Testis (tissue), 2 donors: ENCODE data around the gene CLEC7A.

ENCODE experiments used
- CTCF ChIP-seq, 3 experiments: fragments of 450-650 bp in 2 of 3; fragments of 200-600 bp in 1 of 3; sonication (generic) in 1 of 3; IDR thresholded peaks; one replicate each; pipeline ENCODE4 v1.5.1; 2016 to 2019; ENCODE audit warnings: antibody characterized with exemption in 3 of 3, mild to moderate bottlenecking in 2 of 3, moderate library complexity in 1 of 3
- POLR2A ChIP-seq: fragments of 450-650 bp; IDR thresholded peaks from one replicate; pipeline ENCODE4 v1.6.1; 2017; ENCODE audit warnings: antibody characterized with exemption, mild to moderate bottlenecking, moderate library complexity

- TF ChIP-seq CTCF (IDR thresholded peaks at IDR 0.05) (no peak), POLR2A (no peak)
These were observed 60.9 kb downstream of the CLEC7A start for GRCh38 chr12:10069099-10069498.
